ENCODE results near the gene IDH3A. TPM values are rescaled to one million over a fixed set of nuclear protein-coding genes. Genes with fewer than 3 reads are reported as not detected.

IDH3A gene
- total RNA-seq, 1 experiment from 2014 or later, result 116 TPM

GRCh38 chr15:78203346-78204225 lies 54.4 kb downstream of the IDH3A start:
- peaks cover 22% of the 10 kb centered on the region for H3K4me1 ChIP-seq (ENCODE audit: control insufficient read depth, insufficient read depth, low read length)
- CTCF ChIA-PET, result no interaction called here
- no TSS peak for BruUV-seq (replicated peaks)
- TF ChIP-seq TCF7L2 (IDR thresholded peaks at IDR 0.05; ENCODE audit: low read depth, low read length) (no peak), SIN3A (IDR thresholded peaks at IDR 0.05; ENCODE audit: borderline replicate concordance, insufficient read depth, low read depth, low read length) (no peak), REST (IDR thresholded peaks at IDR 0.05; ENCODE audit: insufficient read depth in 1 of 2, low read depth in 2 of 2, low read length in 1 of 2) (no peak), CTCF (IDR thresholded peaks at IDR 0.05) (no peak), POLR2AphosphoS5 (IDR thresholded peaks at IDR 0.05; ENCODE audit: low read depth, low read length) (no peak)
- DNase-seq (ENCODE audit: low read depth, low spot score), result no peak
- no peak overlapping the region for H3K4me3 ChIP-seq (ENCODE audit: low read depth in 2 of 2, low read length in 2 of 2)
- in situ Hi-C loops (cut with HindIII; ENCODE audit: low pct_unique_long_range_greater_than_20kb, low sequenced_read_pairs), result no loop called here
- intact Hi-C loops (cut with micrococcal nuclease; ENCODE audit: unreplicated experiment), result no loop called here
- no peak overlapping the region for H3K27ac ChIP-seq (ENCODE audit: low read length)
- POLR2A ChIA-PET, result no interaction called here
- no peaks in the 10 kb centered on the region for H3K9me3 ChIP-seq (ENCODE audit: control insufficient read depth, insufficient read depth, low read depth, low read length)
- no peaks in the 10 kb centered on the region for H3K36me3 ChIP-seq (ENCODE audit: control insufficient read depth, insufficient read depth, low read length)
- no peaks in the 10 kb centered on the region for H3K27me3 ChIP-seq (ENCODE audit: control insufficient read depth, insufficient read depth, low read length)
- no peak for ATAC-seq

- no peaks in the 10 kb centered on the region for H3K27me3 ChIP-seq (ENCODE audit: control insufficient read depth, insufficient read depth, low read length)
- H3K4me1 ChIP-seq (ENCODE audit: control insufficient read depth, insufficient read depth, low read length), result peaks cover 24% of the 10 kb centered on the region
- TF ChIP-seq TCF7L2 (IDR thresholded peaks at IDR 0.05; ENCODE audit: low read depth, low read length) (no peak), SIN3A (IDR thresholded peaks at IDR 0.05; ENCODE audit: borderline replicate concordance, insufficient read depth, low read depth, low read length) (no peak), REST (IDR thresholded peaks at IDR 0.05; ENCODE audit: insufficient read depth in 1 of 2, low read depth in 2 of 2, low read length in 1 of 2) (no peak), POLR2AphosphoS5 (IDR thresholded peaks at IDR 0.05; ENCODE audit: low read depth, low read length) (no peak), CTCF (IDR thresholded peaks at IDR 0.05) (no peak)
- peak overlapping the region; percentile 17; the same call in 1 of the 2 replicates for H3K27ac ChIP-seq (ENCODE audit: low read length)
- in situ Hi-C loops (cut with HindIII; ENCODE audit: low pct_unique_long_range_greater_than_20kb, low sequenced_read_pairs) (no loop called here), intact Hi-C loops (cut with micrococcal nuclease; ENCODE audit: unreplicated experiment) (no loop called here)
- H3K9me3 ChIP-seq (ENCODE audit: control insufficient read depth, insufficient read depth, low read depth, low read length), result no peaks in the 10 kb centered on the region
- DNase-seq (ENCODE audit: low read depth, low spot score), result no peak
- 0 out of 2 replicates have a peak, but pooled peaks have one; percentile 10 for ATAC-seq
- no TSS peak for BruUV-seq (replicated peaks)
- POLR2A ChIA-PET, result interaction anchor here (0.6 kb wide), 1 partner anchor 22 kb away, joined by 15 read pairs; no protein-coding TSS in a partner anchor
- no peak overlapping the region for H3K4me3 ChIP-seq (ENCODE audit: low read depth in 2 of 2, low read length in 2 of 2)
- CTCF ChIA-PET, result interaction anchor here (0.5 to 1.4 kb wide), 2 partner anchors 9 to 36 kb away, joined by 3 to 5 read pairs; no protein-coding TSS in a partner anchor
- no peaks in the 10 kb centered on the region for H3K36me3 ChIP-seq (ENCODE audit: control insufficient read depth, insufficient read depth, low read length)
Observed at GRCh38 chr15:78204351-78205309, 55.5 kb downstream of the IDH3A start.
